HCT116 (cell line): ENCODE results near the gene BIRC6. TPM values are rescaled to one million over a fixed set of nuclear protein-coding genes. Genes with fewer than 3 reads are reported as not detected.

Experiments used
- ATAC-seq: fragments of 200-7000 bp; cut with Tn5 transposase; 2 replicates; pipeline ENCODE4 v1.9.1; 2020; ENCODE audit warnings: mild to moderate bottlenecking, moderate library complexity
- BruUV-seq: library from RNA; stranded (reverse); fragments of 400-500 nt; replicated peaks from 2 replicates; lab custom pipeline; 2021; lab: Mats Ljungman, UMichigan
- CTCF ChIA-PET: fragments of 300-600 bp; sonication (Branson Sonifier 250); formaldehyde crosslinking; loops from one replicate; lab custom pipeline; 2021; ENCODE audit warnings: antibody characterized with exemption; lab: Charles Lee
- POLR2A ChIA-PET: fragments of 300-600, 350-600 bp; sonication (Branson Sonifier 250); formaldehyde crosslinking; loops from one replicate; lab custom pipeline; 2021; ENCODE audit warnings: antibody characterized with exemption; lab: Charles Lee
- RAD21 ChIA-PET, 2 experiments: fragments of 300-600 bp; sonication (Branson Sonifier 250); formaldehyde crosslinking; loops; one replicate each; lab custom pipeline; 2023; ENCODE audit warnings: low total read pairs in 2 of 2; ENCODE audit not compliant: uncharacterized antibody in 2 of 2, unreplicated experiment in 2 of 2, low non-redundant PET in 1 of 2; lab: Charles Lee
- DNase-seq: peaks from one replicate; pipeline ENCODE4 v3.0.0-alpha.2; 2010; ENCODE audit warnings: low read depth, low spot score
- H2AFZ ChIP-seq: fragments of 200-600 bp; shearing (Covaris generic), sonication (generic); 2 replicates; pipeline ENCODE4 v1.6.1; 2017; ENCODE audit warnings: low read depth, mixed run types, mixed read lengths, antibody characterized with exemption, low read length; ENCODE audit not compliant: poor library complexity, severe bottlenecking
- H3K27ac ChIP-seq: 2 replicates; pipeline ENCODE4 v1.5.1; 2012; ENCODE audit warnings: low read depth, low read length
- H3K27me3 ChIP-seq: fragments of 200-600 bp; sonication (generic); 2 replicates; pipeline ENCODE4 v1.6.1; 2016; ENCODE audit warnings: mixed run types, low read length, mixed read lengths; ENCODE audit not compliant: insufficient read depth
- H3K36me3 ChIP-seq, 2 experiments: fragments of 200-500 bp in 1 of 2; fragments of 200-600 bp in 1 of 2; sonication (Bioruptor generic) in 1 of 2; sonication (generic) in 1 of 2; 2 replicates each; pipeline versions ENCODE4 v1.5.1 to v1.6.1; 2014 to 2016; ENCODE audit warnings: low read length in 2 of 2, inconsistent platforms in 1 of 2, mixed read lengths in 1 of 2, mixed run types in 1 of 2; ENCODE audit not compliant: insufficient read depth in 2 of 2, control insufficient read depth in 1 of 2
- H3K4me1 ChIP-seq, 2 experiments: fragments of 200-600 bp in 1 of 2; sonication (generic) in 1 of 2; 2 replicates each; pipeline versions ENCODE4 v1.5.1 to v1.6.1; 2012 to 2017; ENCODE audit warnings: low read length in 2 of 2, inconsistent platforms in 1 of 2, mild to moderate bottlenecking in 1 of 2, mixed read lengths in 1 of 2, mixed run types in 1 of 2, moderate library complexity in 1 of 2; ENCODE audit not compliant: insufficient read depth in 2 of 2, control insufficient read depth in 1 of 2
- H3K4me2 ChIP-seq: fragments of 200-600 bp; sonication (generic); 2 replicates; pipeline ENCODE4 v1.6.1; 2017; ENCODE audit warnings: mixed run types, low read length, mixed read lengths
- H3K4me3 ChIP-seq, 2 experiments: fragments of 200-600 bp in 1 of 2; sonication (generic) in 1 of 2; replicated peaks in 1 of 2; 2 replicates each; pipeline ENCODE4 v1.5.1; 2011 to 2016; ENCODE audit warnings: low read length in 2 of 2, control low read depth in 1 of 2, low read depth in 1 of 2, mild to moderate bottlenecking in 1 of 2, mixed read lengths in 1 of 2, mixed run types in 1 of 2
- H3K79me2 ChIP-seq: fragments of 200-600 bp; sonication (generic); 2 replicates; pipeline ENCODE4 v1.6.1; 2017; ENCODE audit warnings: mild to moderate bottlenecking, mixed run types, low read length, moderate library complexity, mixed read lengths; ENCODE audit not compliant: insufficient read depth
- H3K9ac ChIP-seq: fragments of 200-600 bp; sonication (generic); 2 replicates; pipeline ENCODE4 v1.6.1; 2016; ENCODE audit warnings: low read length, mixed read lengths
- H3K9me2 ChIP-seq: fragments of 200-600 bp; sonication (generic), shearing (Covaris generic); 2 replicates; pipeline ENCODE4 v1.6.1; 2017; ENCODE audit warnings: mixed run types, mild to moderate bottlenecking, moderate library complexity; ENCODE audit not compliant: insufficient read depth
- H3K9me3 ChIP-seq, 2 experiments: fragments of 200-500 bp in 1 of 2; fragments of 200-600 bp in 1 of 2; sonication (Bioruptor generic) in 1 of 2; sonication (generic) in 1 of 2; 2 replicates each; pipeline ENCODE4 v1.6.1; 2014 to 2017; ENCODE audit warnings: low read length in 2 of 2, mixed read lengths in 2 of 2, inconsistent platforms in 1 of 2, low read depth in 1 of 2, mild to moderate bottlenecking in 1 of 2, mixed run types in 1 of 2, moderate library complexity in 1 of 2; ENCODE audit not compliant: control insufficient read depth in 1 of 2, insufficient read depth in 1 of 2
- H4K20me1 ChIP-seq: fragments of 200-600 bp; sonication (generic), shearing (Covaris generic); 2 replicates; pipeline ENCODE4 v1.6.1; 2017; ENCODE audit warnings: mixed run types, mild to moderate bottlenecking, moderate library complexity; ENCODE audit not compliant: insufficient read depth
- CBX3 ChIP-seq: IDR thresholded peaks from 2 replicates; pipeline ENCODE4 v1.6.1; 2012; ENCODE audit warnings: low read depth
- EGR1 ChIP-seq: IDR thresholded peaks from 2 replicates; pipeline ENCODE4 v1.6.1; 2012; ENCODE audit warnings: low read depth
- EZH2phosphoT487 ChIP-seq: fragments of 200-600 bp; IDR thresholded peaks from 2 replicates; pipeline ENCODE4 v1.6.1; 2018; ENCODE audit warnings: antibody characterized with exemption, borderline replicate concordance
- JUND ChIP-seq: IDR thresholded peaks from 2 replicates; pipeline ENCODE4 v1.6.1; 2012
- SP1 ChIP-seq: IDR thresholded peaks from 2 replicates; pipeline ENCODE4 v1.6.1; 2012; ENCODE audit warnings: low read depth
- ZBTB33 ChIP-seq: IDR thresholded peaks from 2 replicates; pipeline ENCODE4 v1.6.1; 2011; ENCODE audit warnings: mild to moderate bottlenecking, low read length, moderate library complexity; ENCODE audit not compliant: insufficient replicate concordance; ENCODE audit errors: extremely low read depth
- intact Hi-C: fragments of 100-400 bp; cut with micrococcal nuclease; formaldehyde crosslinking; loops from 2 replicates; pipeline ENCODE4 v1.10.0; 2022
- total RNA-seq: library from RNA; stranded (reverse); gene quantifications from one replicate; pipeline ENCODE4 v1.2.1, GENCODE V29; 2021; ENCODE audit not compliant: unreplicated experiment
- TF ChIP-seq, protein P1 (sequence below): IDR thresholded peaks from 2 replicates; pipeline ENCODE4 v1.6.1; 2012
- TF ChIP-seq, protein P2 (sequence below): IDR thresholded peaks from 2 replicates; pipeline ENCODE4 v1.6.1; 2012; ENCODE audit warnings: low read depth

The BIRC6 gene
- total RNA-seq, 1 experiment from 2014 or later, result 60.7 TPM

GRCh38 chr2:32632089-32632488 is 275.3 kb downstream of the BIRC6 start:
- POLR2A ChIA-PET, result no interaction called here
- DNase-seq (peak; percentile 7), ATAC-seq (no peak)
- Histone ChIP-seq H3K4me2 (no peak overlapping the region), H3K27ac (no peak overlapping the region), H4K20me1 (no peaks in the 10 kb centered on the region)
- CTCF ChIA-PET, result no interaction called here
- TF ChIP-seq, protein P1, sequence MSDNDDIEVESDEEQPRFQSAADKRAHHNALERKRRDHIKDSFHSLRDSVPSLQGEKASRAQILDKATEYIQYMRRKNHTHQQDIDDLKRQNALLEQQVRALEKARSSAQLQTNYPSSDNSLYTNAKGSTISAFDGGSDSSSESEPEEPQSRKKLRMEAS, result no peak
- no peak for TF ChIP-seq JUND
- TF ChIP-seq, all 23 proteins: peak for 0
- BruUV-seq, result no TSS peak
- Histone ChIP-seq H3K79me2 (peaks cover 21% of the 10 kb centered on the region; the same call in 1 of the 2 replicates), H2AFZ (no peak overlapping the region), H3K36me3 (peaks cover 0 to 6% of the 10 kb centered on the region in 2 experiments; a peak in 2 of 4 replicates), H3K4me3 (no peak overlapping the region), H3K9me3 (no peaks in the 10 kb centered on the region), H3K9ac (no peak overlapping the region), H3K9me2 (no peaks in the 10 kb centered on the region), H3K4me1 (peaks cover 0 to 15% of the 10 kb centered on the region in 2 experiments; a peak in 3 of 4 replicates), H3K27me3 (no peaks in the 10 kb centered on the region)
- RAD21 ChIA-PET, result no interaction called here
- intact Hi-C loops, result no loop called here

- Histone ChIP-seq H3K27ac (no peak overlapping the region), H3K4me3 (no peak overlapping the region), H3K4me2 (no peak overlapping the region), H3K4me1 (peaks cover 0 to 11% of the 10 kb centered on the region in 2 experiments; a peak in 3 of 4 replicates), H3K27me3 (no peaks in the 10 kb centered on the region), H3K9ac (no peak overlapping the region), H3K36me3 (peaks cover 0 to 6% of the 10 kb centered on the region in 2 experiments; a peak in 2 of 4 replicates), H3K79me2 (peaks cover 21% of the 10 kb centered on the region; the same call in 1 of the 2 replicates), H4K20me1 (no peaks in the 10 kb centered on the region), H2AFZ (no peak overlapping the region), H3K9me3 (no peaks in the 10 kb centered on the region), H3K9me2 (no peaks in the 10 kb centered on the region)
- TF ChIP-seq SP1, result no peak
- no peak for TF ChIP-seq EZH2phosphoT487
- TF ChIP-seq, protein P1, result no peak
- no peak for TF ChIP-seq CBX3
- TF ChIP-seq ZBTB33, result no peak
- TF ChIP-seq, protein P2, sequence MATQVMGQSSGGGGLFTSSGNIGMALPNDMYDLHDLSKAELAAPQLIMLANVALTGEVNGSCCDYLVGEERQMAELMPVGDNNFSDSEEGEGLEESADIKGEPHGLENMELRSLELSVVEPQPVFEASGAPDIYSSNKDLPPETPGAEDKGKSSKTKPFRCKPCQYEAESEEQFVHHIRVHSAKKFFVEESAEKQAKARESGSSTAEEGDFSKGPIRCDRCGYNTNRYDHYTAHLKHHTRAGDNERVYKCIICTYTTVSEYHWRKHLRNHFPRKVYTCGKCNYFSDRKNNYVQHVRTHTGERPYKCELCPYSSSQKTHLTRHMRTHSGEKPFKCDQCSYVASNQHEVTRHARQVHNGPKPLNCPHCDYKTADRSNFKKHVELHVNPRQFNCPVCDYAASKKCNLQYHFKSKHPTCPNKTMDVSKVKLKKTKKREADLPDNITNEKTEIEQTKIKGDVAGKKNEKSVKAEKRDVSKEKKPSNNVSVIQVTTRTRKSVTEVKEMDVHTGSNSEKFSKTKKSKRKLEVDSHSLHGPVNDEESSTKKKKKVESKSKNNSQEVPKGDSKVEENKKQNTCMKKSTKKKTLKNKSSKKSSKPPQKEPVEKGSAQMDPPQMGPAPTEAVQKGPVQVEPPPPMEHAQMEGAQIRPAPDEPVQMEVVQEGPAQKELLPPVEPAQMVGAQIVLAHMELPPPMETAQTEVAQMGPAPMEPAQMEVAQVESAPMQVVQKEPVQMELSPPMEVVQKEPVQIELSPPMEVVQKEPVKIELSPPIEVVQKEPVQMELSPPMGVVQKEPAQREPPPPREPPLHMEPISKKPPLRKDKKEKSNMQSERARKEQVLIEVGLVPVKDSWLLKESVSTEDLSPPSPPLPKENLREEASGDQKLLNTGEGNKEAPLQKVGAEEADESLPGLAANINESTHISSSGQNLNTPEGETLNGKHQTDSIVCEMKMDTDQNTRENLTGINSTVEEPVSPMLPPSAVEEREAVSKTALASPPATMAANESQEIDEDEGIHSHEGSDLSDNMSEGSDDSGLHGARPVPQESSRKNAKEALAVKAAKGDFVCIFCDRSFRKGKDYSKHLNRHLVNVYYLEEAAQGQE, result no peak
- no peak for TF ChIP-seq EGR1
- no peak for DNase-seq
- ChIA-PET POLR2A (no interaction called here), RAD21 (no interaction called here), CTCF (no interaction called here)
- ATAC-seq, result no peak
- BruUV-seq, result no TSS peak
- intact Hi-C loops, result no loop called here
Observed at GRCh38 chr2:32633040-32633439, 276.2 kb downstream of the BIRC6 start.
